ENCODE measurements around the gene RGS10. TPM values are rescaled to one million over a fixed set of nuclear protein-coding genes. Genes with fewer than 3 reads are reported as not detected.

RGS10 gene
- total and polyA plus RNA-seq, 10 of the 15 experiments (the other 5 are each of a cell fraction or from before 2014, with no cell fraction given) = 72.8 to 193 (median 127) TPM

GRCh38 chr10:119515511-119516045 is 26.9 kb downstream of the RGS10 start:
- ATAC-seq = no peak
- FAIRE-seq = no peak
- intact Hi-C loops (cut with micrococcal nuclease; ENCODE audit: unreplicated experiment) (no loop called here), in situ Hi-C loops (cut with MboI) (no loop called here)
- no TSS peak for BruUV-seq (replicated peaks)
- RAD21 ChIA-PET (ENCODE audit: unreplicated experiment) = interaction anchor here (1.4 to 4.7 kb wide), 3 partner anchors 22 to 37 kb away, joined by 3 to 55 read pairs (median 3); partner anchors contain the start of gene RGS10
- peak overlapping the region; percentile 100; the same call in 1 of the 2 replicates for H3K27ac ChIP-seq (ENCODE audit: control insufficient read depth, insufficient read depth)
- SMC1A ChIA-PET (ENCODE audit: uncharacterized antibody, unreplicated experiment) = interaction anchor here (2.9 to 7.5 kb wide), 4 partner anchors 14 to 28 kb away, joined by 16 to 62 read pairs (median 22); partner anchors contain the start of gene RGS10
- H3K9ac ChIP-seq (ENCODE audit: control insufficient read depth, insufficient read depth, low read length) = no peak overlapping the region
- peaks cover 8 to 19% of the 10 kb centered on the region in 2 experiments; a peak in 3 of 4 replicates for H3K36me3 ChIP-seq (ENCODE audit: control insufficient read depth in 2 of 2, insufficient read depth in 2 of 2, low read length in 1 of 2)
- POLR2A ChIA-PET = interaction anchor here (0.6 to 2.9 kb wide), 3 partner anchors 23 to 140 kb away, joined by 3 to 13 read pairs (median 8); no protein-coding TSS in a partner anchor
- no peak overlapping the region for H3K4me3 ChIP-seq
- CTCF ChIA-PET = interaction anchor here (1.9 to 4.7 kb wide), 4 partner anchors 16 to 27 kb away, joined by 6 to 45 read pairs (median 23); partner anchors contain the start of gene RGS10
- DNase-seq (ENCODE audit: low read depth, low spot score) = no peak
- peaks cover 43% of the 10 kb centered on the region for H3K4me1 ChIP-seq (ENCODE audit: control insufficient read depth, insufficient read depth, low read length)
- no peak overlapping the region for H2AFZ ChIP-seq (ENCODE audit: control insufficient read depth, low read depth, low read length)
- no peaks in the 10 kb centered on the region for H3K9me3 ChIP-seq (replicated peaks; ENCODE audit: control insufficient read depth, insufficient read depth, low read length)
- no peaks in the 10 kb centered on the region for H4K20me1 ChIP-seq (ENCODE audit: control insufficient read depth, insufficient read depth)
- H3K27me3 ChIP-seq (replicated peaks in 1 of 2; ENCODE audit: control insufficient read depth in 2 of 2, insufficient read depth in 2 of 2, low read length in 1 of 2) = no peaks in the 10 kb centered on the region
- H3K4me2 ChIP-seq (ENCODE audit: control insufficient read depth, insufficient read depth) = no peak overlapping the region
- over 99% methylated on average over 10 of the region's 10 CpGs for WGBS (ENCODE audit: insufficient coverage, insufficient replicate concordance, low lambda C conversion rate, missing lambda C conversion rate)
- peaks cover 3% of the 10 kb centered on the region for H3K79me2 ChIP-seq (ENCODE audit: control insufficient read depth, insufficient read depth, low read length)
- TF ChIP-seq CREB1 (IDR thresholded peaks at IDR 0.05; ENCODE audit: low read depth) (no peak), ZBTB33 (IDR thresholded peaks at IDR 0.05) (no peak), STAT1 (conservative IDR thresholded peaks at IDR 0.05) (no peak), ELK1 (IDR thresholded peaks at IDR 0.05; ENCODE audit: low read depth, low read length) (no peak), HDAC2 (IDR thresholded peaks at IDR 0.05) (no peak), RELA (IDR thresholded peaks at IDR 0.05; ENCODE audit: borderline replicate concordance, partially characterized antibody) (no peak), YY1 (IDR thresholded peaks at IDR 0.05; ENCODE audit: low read depth, low read length) (no peak), EED (IDR thresholded peaks at IDR 0.05; ENCODE audit: low read depth) (no peak), SMAD5 (IDR thresholded peaks at IDR 0.05; ENCODE audit: low read depth) (no peak), LARP7 (IDR thresholded peaks at IDR 0.05) (no peak)
- TF ChIP-seq, protein P1, sequence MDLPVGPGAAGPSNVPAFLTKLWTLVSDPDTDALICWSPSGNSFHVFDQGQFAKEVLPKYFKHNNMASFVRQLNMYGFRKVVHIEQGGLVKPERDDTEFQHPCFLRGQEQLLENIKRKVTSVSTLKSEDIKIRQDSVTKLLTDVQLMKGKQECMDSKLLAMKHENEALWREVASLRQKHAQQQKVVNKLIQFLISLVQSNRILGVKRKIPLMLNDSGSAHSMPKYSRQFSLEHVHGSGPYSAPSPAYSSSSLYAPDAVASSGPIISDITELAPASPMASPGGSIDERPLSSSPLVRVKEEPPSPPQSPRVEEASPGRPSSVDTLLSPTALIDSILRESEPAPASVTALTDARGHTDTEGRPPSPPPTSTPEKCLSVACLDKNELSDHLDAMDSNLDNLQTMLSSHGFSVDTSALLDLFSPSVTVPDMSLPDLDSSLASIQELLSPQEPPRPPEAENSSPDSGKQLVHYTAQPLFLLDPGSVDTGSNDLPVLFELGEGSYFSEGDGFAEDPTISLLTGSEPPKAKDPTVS (IDR thresholded peaks at IDR 0.05; ENCODE audit: low read depth, low read length) = no peak
- TF ChIP-seq, protein P2, sequence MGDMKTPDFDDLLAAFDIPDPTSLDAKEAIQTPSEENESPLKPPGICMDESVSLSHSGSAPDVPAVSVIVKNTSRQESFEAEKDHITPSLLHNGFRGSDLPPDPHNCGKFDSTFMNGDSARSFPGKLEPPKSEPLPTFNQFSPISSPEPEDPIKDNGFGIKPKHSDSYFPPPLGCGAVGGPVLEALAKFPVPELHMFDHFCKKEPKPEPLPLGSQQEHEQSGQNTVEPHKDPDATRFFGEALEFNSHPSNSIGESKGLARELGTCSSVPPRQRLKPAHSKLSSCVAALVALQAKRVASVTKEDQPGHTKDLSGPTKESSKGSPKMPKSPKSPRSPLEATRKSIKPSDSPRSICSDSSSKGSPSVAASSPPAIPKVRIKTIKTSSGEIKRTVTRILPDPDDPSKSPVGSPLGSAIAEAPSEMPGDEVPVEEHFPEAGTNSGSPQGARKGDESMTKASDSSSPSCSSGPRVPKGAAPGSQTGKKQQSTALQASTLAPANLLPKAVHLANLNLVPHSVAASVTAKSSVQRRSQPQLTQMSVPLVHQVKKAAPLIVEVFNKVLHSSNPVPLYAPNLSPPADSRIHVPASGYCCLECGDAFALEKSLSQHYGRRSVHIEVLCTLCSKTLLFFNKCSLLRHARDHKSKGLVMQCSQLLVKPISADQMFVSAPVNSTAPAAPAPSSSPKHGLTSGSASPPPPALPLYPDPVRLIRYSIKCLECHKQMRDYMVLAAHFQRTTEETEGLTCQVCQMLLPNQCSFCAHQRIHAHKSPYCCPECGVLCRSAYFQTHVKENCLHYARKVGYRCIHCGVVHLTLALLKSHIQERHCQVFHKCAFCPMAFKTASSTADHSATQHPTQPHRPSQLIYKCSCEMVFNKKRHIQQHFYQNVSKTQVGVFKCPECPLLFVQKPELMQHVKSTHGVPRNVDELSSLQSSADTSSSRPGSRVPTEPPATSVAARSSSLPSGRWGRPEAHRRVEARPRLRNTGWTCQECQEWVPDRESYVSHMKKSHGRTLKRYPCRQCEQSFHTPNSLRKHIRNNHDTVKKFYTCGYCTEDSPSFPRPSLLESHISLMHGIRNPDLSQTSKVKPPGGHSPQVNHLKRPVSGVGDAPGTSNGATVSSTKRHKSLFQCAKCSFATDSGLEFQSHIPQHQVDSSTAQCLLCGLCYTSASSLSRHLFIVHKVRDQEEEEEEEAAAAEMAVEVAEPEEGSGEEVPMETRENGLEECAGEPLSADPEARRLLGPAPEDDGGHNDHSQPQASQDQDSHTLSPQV (IDR thresholded peaks at IDR 0.05) = no peak
